Adipose tissue (tissue), 3 donors: ENCODE results near the gene HACD2. TPM values are rescaled to one million over a fixed set of nuclear protein-coding genes. Genes with fewer than 3 reads are reported as not detected.

ENCODE experiments used
- H3K27ac ChIP-seq: one replicate; pipeline ENCODE4 v1.5.1; 2013; ENCODE audit warnings: low read depth, low read length
- WGBS, 3 donors: extraction: QIAGEN DNeasy Blood & Tissue Kit; methylation state at CpG; one replicate each; pipeline ENCODE4 v1.1.7; 2013; 5-methylcytosine and 5-hydroxymethylcytosine counted together
- polyA plus RNA-seq, 3 donors: library from polyadenylated mRNA; stranded (reverse); fragments of 200-250 nt; gene quantifications; one replicate each; pipeline ENCODE4 v1.2.3, GENCODE V29; 2013
- donor health status: healthy with polysubstance abuse.
- donor health status: Bipolar disorder and iron deficiency.
- donor health status: healthy.

Gene HACD2
- polyA plus RNA-seq, 3 donors, result 11.7 to 44.8 (median 12.8) TPM

- 92 to 94% (median 93%) methylated on average over 5 of the region's 5 CpGs for WGBS, 3 donors
- H3K27ac ChIP-seq, result no peak overlapping the region
Observed at GRCh38 chr3:123471106-123471505, 113.7 kb downstream of the HACD2 start.

DNA sequence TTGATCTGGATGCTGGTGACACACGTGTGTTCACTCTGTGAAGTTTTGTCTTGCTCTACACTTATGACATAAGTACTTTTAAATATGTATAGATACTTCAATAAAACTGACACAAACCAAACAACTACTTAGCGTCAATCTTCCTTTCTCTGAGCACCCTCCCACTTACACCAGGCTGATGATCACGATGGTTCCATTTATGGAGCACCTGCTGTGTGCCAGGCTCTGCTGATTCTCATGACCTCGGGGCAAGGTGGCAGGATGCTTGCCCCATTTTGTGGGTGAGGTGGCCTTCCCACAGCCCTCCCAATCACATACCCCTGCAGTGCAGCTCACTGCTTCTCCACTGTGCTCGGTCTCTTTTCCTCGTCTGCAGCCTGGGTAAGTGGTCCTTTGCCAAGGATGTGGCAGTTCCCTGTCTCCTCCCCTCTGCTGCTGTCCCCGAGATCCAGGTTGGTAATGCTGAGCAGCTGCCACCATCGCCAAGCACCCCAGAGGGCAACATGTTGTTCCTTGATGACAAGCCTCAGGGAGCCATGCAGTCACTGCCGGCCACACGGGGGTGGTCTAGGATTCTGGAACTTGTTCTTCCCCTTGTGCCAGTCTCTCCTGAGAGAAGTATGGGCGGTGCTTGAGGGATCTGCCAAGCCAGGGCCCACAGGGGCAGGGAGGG is 115.4 kb downstream of the HACD2 start:
- no peak overlapping the region for H3K27ac ChIP-seq
- 79 to 83% (median 82%) methylated on average over 10 to 11 of the region's 11 CpGs for WGBS, 3 donors

DNA sequence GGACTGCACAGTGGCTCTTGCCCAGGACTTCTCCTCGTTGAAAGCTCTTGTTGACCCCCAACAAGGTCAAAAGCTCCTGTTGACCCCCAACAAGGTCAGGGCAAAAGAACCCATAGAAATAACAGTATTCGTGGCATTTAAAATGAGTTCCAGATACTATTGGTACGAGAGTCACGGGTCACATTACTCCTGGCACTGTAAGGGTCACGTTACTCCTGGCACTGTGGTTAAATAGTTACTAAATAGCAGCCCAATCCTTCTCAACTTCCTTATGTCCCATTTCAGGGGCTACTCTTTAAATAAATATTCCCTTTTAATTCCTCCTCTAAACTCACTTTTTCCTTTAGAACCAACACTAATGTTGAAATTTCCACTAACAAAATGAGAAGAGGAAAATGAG is 117.8 kb downstream of the HACD2 start:
- no peak overlapping the region for H3K27ac ChIP-seq
- WGBS, 3 donors, result 45 to 65% (median 64%) methylated on average over 5 of the region's 5 CpGs

DNA sequence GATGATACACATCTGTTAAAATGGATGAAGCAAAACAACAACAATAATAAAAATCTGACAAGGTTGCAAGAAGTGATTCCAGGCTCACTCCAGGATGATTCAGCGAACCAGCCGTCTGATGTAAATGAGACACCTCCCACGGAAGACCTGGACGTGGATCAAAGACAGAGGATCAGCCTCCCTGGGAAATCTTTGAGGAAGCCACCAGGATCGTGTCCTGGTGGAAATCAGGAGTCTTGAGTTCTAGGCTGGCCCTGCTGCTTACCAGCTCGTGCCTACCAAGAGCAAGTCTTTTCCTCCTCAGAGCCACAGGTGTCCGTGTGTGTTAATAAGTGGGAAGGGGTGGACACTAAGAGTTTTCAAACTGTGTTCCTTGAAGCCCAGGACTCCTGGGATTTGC is 120.6 kb downstream of the HACD2 start:
- 66 to 73% (median 69%) methylated on average over 7 of the region's 7 CpGs for WGBS, 3 donors
- H3K27ac ChIP-seq, result no peak overlapping the region

GRCh38 chr3:123459862-123460261 is 125.0 kb downstream of the HACD2 start:
- no peak overlapping the region for H3K27ac ChIP-seq
- 28 to 34% (median 30%) methylated on average over 8 of the region's 8 CpGs for WGBS, 3 donors

- WGBS, 3 donors, result 82 to 86% (median 84%) methylated on average over 5 of the region's 5 CpGs
Observed at GRCh38 chr3:123458255-123458654, 126.6 kb downstream of the HACD2 start.

DNA sequence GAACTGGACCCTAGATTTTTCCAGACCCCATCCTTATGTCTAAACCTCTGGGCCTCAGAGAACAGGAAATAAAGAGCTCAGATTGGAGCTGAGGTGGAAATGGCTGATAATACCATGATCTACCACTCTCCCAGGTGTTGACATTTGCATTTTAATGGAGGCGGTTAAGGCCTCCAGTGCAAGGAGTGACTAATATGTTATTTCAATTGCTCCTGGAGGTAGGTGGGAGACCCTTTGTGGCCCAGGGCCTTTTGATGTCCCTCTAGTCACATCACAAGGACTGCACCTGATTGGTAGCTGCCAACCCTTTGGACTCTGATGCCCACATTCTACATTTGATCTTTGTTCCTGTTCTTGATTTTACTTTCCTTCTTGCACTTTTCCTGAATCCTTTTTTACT is 127.0 kb downstream of the HACD2 start:
- WGBS, 3 donors, result 95 to 98% (median 96%) methylated on average over 1 of the region's 1 CpG
- no peak overlapping the region for H3K27ac ChIP-seq

More at GRCh38 chr3:123458255-123458654, 126.6 kb downstream of the HACD2 start:
- H3K27ac ChIP-seq, result no peak overlapping the region

- no peak overlapping the region for H3K27ac ChIP-seq
- WGBS, 3 donors, result 45 to 64% (median 57%) methylated on average over 3 of the region's 3 CpGs
Observed at GRCh38 chr3:123453675-123454074, 131.2 kb downstream of the HACD2 start.

- H3K27ac ChIP-seq, result no peak overlapping the region
- WGBS, 3 donors, result 73 to 81% (median 76%) methylated on average over 4 of the region's 4 CpGs
Observed at GRCh38 chr3:123451186-123451585, 133.7 kb downstream of the HACD2 start.

DNA sequence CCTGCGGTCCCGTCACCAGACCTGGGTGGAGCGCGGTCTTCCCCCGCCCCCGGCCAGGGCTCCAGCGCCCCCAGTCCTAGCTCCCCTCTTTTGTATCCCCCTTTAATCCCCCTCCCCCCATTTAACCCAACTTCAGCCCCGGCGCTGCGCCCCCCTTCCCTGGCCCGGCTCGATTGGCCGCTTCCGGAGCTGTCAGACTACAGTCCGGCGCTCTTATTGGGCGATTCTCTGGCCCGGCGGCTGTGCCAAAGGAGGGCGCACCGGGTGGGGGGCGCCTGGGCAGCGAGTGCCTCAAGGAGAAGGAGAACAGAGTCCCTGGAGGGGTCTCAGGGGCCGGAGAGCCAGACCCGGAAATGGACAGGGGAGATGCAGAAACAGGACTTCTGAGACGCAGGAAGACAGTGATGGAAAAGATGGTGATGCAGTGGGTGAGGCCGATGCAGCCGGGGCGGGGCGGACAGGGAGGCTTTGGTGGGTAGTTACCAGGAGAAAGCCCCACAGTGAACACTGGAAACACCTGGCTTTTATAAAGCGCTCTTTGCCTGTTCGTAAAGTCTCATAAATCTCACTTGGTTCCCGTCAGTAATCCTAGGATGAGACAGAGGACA is 134.8 kb downstream of the HACD2 start:
- no peak overlapping the region for H3K27ac ChIP-seq
- 12 to 14% (median 14%) methylated on average over 31 to 33 of the region's 33 CpGs for WGBS, 3 donors

DNA sequence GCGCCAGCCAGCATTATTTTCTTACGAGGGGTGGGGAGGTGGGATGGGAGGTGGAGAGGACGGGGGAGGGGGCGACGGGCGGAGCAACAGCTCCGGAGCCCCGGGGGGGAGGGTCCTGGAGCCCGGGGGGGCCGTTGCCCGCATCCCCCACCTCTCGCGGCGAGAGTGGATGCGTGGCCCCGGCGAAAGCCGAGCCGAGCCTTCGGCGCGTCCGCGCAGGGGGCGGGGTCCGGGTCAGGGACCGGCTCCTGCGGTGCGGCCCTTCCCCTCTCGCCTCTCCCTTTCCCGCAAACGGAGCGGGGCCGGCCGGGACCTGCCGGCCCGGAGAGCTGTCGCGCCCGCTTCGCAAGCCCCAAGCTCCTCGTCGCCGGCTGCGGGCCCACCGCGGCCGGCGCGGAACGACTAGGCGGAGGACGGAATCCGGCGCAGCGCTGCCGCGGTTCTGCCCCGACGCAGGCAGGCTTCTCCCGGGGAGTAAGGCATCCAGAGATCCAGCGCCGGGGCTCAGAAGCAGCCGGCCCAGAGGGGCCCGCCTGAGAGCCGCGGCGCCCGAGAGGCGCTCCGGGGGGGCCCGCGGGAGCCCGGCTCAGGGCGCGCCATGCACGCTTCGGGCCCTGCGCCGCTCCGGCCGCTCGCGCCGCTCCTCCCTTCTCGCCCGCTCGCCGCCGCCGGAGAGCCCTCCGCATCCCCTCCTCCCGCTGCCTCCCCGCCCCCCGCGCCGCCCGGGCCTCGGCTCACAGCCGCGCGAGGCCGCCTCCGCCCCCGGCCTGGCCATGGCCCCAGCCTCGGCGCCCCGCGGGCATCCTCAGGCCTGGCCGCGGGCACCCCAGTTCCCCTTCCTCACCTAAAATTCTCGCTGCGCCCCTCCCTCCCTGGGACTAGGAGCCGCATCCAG is 135.5 kb downstream of the HACD2 start:
- no peak overlapping the region for H3K27ac ChIP-seq
- WGBS, 3 donors, result 1% methylated on average over 67 to 114 of the region's 114 CpGs

DNA sequence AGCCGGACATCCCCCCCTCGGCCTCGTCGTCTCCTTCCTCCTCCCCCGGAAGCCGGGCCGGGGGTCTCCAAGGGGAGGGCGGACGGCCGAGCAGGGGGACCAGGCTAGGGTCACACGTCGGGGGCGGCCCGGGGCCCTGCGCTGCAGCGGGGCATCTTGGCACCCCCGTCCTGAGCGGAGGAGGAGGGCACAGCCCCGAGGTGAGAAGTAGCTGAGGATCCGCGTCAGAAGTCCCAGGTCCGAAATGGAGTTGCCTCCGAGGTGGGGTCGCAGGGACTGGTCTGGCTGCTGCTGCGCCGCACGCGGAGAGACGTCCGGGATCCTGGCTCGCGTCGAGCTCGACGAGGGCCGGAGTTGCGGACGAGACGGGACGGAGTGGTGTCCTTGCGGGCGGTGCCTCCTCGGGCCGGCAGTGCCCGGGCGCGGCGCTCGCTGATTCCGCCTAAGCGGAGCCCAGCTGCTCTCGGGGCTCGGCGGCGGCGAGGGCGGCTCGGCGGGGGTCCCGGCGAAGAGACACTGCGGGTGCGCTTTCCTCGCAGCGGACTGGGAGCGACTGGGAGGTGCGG is 136.2 kb downstream of the HACD2 start, which contains the start of gene ADCY5:
Gene ADCY5 (minus strand): TSS at position 555 of the 566 bp plus-strand sequence. CDS start 545 bp downstream, at position 10.
- WGBS, 3 donors, result 1 to 3% (median 3%) methylated on average over 49 to 67 of the region's 67 CpGs
- no peak within 1 kb of the TSS for H3K27ac ChIP-seq

DNA sequence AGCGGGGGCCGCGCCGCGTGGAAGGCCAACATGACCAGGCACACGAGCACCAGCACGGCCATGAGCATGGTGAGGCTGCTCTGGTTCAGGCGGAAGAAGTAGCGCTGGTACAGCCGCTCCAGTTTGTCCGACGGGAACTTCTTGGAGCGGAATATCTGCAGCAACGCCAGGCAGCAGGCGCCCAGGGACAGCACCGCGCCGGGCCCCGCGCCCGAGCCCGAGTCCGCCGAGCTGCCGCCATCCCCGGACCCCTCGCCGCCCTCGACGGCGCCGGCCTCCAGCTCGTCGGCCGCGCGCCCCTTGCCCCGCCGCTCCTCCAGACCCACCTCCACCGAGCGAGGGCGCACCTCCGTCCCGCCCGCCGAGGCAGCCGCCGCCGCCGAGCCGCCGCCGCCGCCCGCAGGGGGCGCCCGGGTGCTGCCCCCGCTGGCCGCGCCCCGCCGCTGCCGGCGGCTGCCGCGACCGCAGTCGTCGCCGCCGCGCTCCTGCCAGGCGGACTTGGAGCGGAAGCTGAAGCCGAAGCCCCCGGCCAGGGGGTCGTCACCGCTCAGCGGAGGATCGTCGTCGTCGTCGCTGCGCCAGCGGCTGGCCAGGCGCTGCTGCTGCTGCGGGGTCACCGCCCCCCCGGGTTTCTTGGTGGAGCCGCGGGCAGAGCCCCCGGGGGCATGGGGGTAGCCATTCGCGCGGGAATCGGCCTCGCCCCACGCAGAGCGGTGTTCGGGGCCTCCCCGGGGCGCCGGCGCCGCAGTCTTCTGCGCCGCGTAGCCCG is 136.9 kb downstream of the HACD2 start:
- WGBS, 3 donors, result 14 to 17% (median 14%) methylated on average over 77 to 110 of the region's 110 CpGs
- no peak overlapping the region for H3K27ac ChIP-seq

DNA sequence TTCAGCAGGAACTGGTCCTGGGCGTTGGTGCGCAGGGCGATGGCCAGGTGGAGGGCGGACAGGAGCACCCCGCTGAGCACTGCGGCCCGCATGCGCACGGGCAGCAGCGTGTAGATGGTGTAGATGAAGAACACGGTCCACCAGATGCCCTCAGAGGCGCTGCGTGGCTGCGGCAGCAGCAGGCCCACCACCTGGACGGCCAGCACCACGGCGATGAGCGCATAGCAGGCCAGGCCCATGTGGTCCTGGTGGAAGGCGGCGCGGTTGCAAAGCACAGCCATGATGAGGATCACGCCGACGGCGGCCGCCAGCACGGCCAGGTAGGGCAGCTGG is 137.5 kb downstream of the HACD2 start:
- H3K27ac ChIP-seq, result no peak overlapping the region
- WGBS, 3 donors, result 93 to 94% (median 94%) methylated on average over 27 of the region's 27 CpGs

DNA sequence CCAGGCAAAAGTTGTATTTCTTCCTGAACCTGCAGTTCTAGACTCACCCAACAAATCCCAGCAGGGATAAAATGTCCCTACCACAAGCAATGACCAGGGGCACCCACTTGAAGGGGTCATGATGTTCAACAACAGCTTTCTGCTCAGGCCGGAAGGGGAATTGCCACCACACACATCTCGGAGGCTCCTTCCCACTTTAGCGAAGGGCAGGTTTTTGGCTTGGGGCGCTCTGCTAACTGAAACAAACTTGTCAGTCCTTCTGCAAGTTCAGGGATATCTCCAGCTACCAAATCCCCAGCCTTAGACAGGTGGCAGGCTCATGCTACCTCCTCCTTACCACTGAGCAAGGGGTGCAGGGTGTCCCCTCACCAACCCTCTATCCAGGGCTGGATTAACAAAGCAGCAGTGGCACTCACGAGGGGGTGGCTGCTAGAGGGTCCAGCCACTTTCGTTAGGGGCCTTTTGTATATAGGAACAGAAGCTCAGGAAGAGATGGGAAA is 138.2 kb downstream of the HACD2 start:
- WGBS, 3 donors, result 79 to 85% (median 81%) methylated on average over 6 of the region's 6 CpGs
- H3K27ac ChIP-seq, result no peak overlapping the region

DNA sequence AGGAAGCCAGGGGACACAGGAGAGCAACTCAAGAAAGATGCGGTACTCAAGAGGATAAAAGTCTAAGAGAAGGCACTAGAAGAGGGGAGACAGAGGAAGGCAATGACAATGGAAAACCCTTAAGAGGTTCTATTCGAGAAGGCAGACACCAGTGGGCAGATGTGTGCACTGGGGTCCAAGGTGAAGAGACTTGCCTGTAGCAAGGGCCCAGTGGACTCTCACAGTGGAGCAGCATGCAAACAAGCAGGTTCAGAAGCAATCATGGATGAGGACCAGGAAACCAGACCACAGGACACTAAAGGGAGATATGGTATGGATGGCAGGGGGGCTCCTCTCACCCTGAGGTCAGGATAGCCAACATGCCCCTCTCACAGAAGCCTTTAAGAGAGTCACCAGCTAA is 138.6 kb downstream of the HACD2 start:
- whole genome bisulfite sequencing, 3 donors, result 71 to 87% (median 84%) methylated on average over 2 of the region's 2 CpGs
- H3K27ac ChIP-seq, result no peak overlapping the region

DNA sequence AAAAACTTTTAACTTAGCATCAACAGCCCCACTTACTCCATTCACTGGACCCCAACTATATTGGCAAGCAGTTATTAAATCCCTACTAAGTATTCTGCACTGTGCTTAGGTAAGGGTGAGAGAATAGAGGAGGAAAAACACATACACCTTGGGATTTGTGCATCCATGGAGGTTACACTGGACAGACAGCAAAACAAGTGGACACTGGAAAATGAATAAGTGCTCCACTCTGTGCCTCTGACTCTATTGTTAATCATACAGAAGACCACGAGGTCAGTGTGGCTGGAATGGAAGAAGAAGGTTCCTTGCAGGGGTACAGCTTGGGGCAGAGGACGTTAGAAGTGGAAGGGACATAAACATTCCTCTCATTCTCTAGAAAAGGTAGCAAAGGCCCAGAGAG is 139.2 kb downstream of the HACD2 start:
- no peak overlapping the region for H3K27ac ChIP-seq
- WGBS, 3 donors, result 33 to 54% (median 53%) methylated on average over 2 of the region's 2 CpGs

DNA sequence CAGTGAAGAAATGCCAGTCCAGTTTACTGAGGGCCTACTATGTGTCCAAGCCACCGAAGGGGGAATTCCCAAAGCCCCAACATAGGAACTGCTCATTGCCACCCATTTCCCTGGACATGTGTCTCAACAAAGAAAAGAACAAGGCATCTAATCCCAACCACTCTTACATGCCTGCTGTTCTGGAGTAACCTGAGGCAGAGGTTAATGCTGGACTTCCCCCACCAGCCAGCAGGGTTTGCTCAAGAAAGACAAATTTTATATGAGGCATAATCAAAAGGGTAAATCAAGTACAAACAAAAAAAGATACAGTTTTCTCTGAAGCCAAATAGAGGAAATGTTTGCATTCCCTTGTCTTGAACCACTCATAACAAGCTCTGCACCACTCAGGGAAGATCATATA is 140.1 kb downstream of the HACD2 start:
- H3K27ac ChIP-seq, result no peak overlapping the region
- 65 to 72% (median 69%) methylated on average over 1 of the region's 1 CpG for WGBS, 3 donors
